ENCODE measurements around the gene CPNE6.
A peak's percentile ranks its signal among the peaks of the same experiment; 100 is the strongest.

Gene CPNE6

DNA sequence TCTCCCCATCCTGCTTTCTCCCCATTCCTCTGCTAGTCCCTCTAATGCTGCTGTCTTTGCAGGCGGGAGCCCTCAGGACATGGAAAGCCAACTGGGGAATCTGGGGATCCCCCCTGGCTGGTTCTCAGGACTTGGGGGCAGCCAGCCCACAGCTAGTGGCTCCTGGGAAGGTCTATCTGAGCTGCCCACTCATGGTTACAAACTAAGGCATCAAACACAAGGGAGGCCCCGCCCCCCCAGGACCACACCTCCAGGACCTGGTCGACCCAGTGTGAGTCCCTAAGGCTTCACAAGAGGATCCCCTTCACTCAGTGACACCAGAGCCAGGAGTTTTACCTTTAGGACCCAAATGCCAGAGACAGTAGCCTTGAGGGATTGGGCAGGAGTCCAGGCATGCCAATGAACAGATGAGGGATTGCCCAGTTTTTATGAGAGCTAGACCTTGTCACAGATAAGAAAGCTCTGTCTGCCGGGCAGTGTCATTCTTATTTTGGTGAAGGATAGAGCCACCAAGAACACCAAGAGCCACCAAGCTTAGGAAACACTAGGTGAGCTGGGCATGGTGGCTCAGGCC is 8.0 kb upstream of the CPNE6 start:
- Histone ChIP-seq H3K23ac (ENCODE audit: low read depth, low read length, poor library complexity) (no peak overlapping the region), H3K27me3 (ENCODE audit: control insufficient read depth in 3 of 3, insufficient read depth in 3 of 3, low read depth in 1 of 3, low read length in 3 of 3) (no peaks in the 10 kb centered on the region), H2BK15ac (ENCODE audit: low read length) (no peak overlapping the region), H2AFZ (ENCODE audit: low read length) (no peak overlapping the region), H2BK120ac (ENCODE audit: low read depth, low read length) (no peak overlapping the region), H4K91ac (ENCODE audit: low read depth, low read length, poor library complexity) (no peak overlapping the region), H3K79me1 (ENCODE audit: low read depth, low read length) (no peaks in the 10 kb centered on the region), H2BK5ac (ENCODE audit: low read length) (no peak overlapping the region), H2BK12ac (ENCODE audit: low read length) (no peak overlapping the region), H3K18ac (ENCODE audit: low read length) (no peak overlapping the region), H3K4me2 (ENCODE audit: insufficient read depth, low read length, poor library complexity, severe bottlenecking) (no peak overlapping the region), H3K4me1 (ENCODE audit: control insufficient read depth in 2 of 2, insufficient read depth in 1 of 2, low read depth in 1 of 2, low read length in 2 of 2) (peaks cover 3 to 7% of the 10 kb centered on the region in 2 donors), H3K27ac (replicated peaks; ENCODE audit: low read length) (no peak overlapping the region), H3K9me3 (replicated peaks in 1 of 2; ENCODE audit: control insufficient read depth in 2 of 2, insufficient read depth in 1 of 2, low read depth in 1 of 2, low read length in 2 of 2) (no peaks in the 10 kb centered on the region), H3K4ac (ENCODE audit: low read length) (no peak overlapping the region), H3K9ac (ENCODE audit: low read depth, low read length, poor library complexity) (no peak overlapping the region), H4K8ac (ENCODE audit: low read depth, low read length) (no peak overlapping the region), H3K4me3 (ENCODE audit: low read length in 2 of 2) (no peak overlapping the region), H3K14ac (ENCODE audit: low read length) (no peak overlapping the region), H3K36me3 (replicated peaks in 1 of 2; ENCODE audit: control insufficient read depth in 2 of 2, insufficient read depth in 2 of 2, low read length in 2 of 2) (no peaks in the 10 kb centered on the region), H2AK5ac (ENCODE audit: low read depth, low read length) (no peak overlapping the region)
- WGBS, 2 donors (ENCODE audit: extremely low coverage in 2 of 2, insufficient read length in 2 of 2, insufficient replicate concordance in 1 of 2), result no CpG with 5 or more reads among the region's 4 CpGs
- DNase-seq (ENCODE audit: low spot score), result no peak

GRCh38 chr14:24064091-24064795 is 7.1 kb upstream of the CPNE6 start:
- no peaks in the 10 kb centered on the region for H3K79me1 ChIP-seq (ENCODE audit: low read depth, low read length)
- H2BK5ac ChIP-seq (ENCODE audit: low read length), result no peak overlapping the region
- no peaks in the 10 kb centered on the region for H3K36me3 ChIP-seq (replicated peaks in 1 of 2; ENCODE audit: control insufficient read depth in 2 of 2, insufficient read depth in 2 of 2, low read length in 2 of 2)
- no peak overlapping the region for H3K27ac ChIP-seq (replicated peaks; ENCODE audit: low read length)
- no peak overlapping the region for H3K18ac ChIP-seq (ENCODE audit: low read length)
- H3K23ac ChIP-seq (ENCODE audit: low read depth, low read length, poor library complexity), result no peak overlapping the region
- H3K14ac ChIP-seq (ENCODE audit: low read length), result no peak overlapping the region
- H3K4me3 ChIP-seq (ENCODE audit: low read length in 2 of 2), result no peak overlapping the region
- H3K9ac ChIP-seq (ENCODE audit: low read depth, low read length, poor library complexity), result no peak overlapping the region
- DNase-seq (ENCODE audit: low spot score), result no peak
- H2AK5ac ChIP-seq (ENCODE audit: low read depth, low read length), result no peak overlapping the region
- H2BK120ac ChIP-seq (ENCODE audit: low read depth, low read length), result no peak overlapping the region
- H2BK15ac ChIP-seq (ENCODE audit: low read length), result no peak overlapping the region
- no peak overlapping the region for H3K4ac ChIP-seq (ENCODE audit: low read length)
- no peaks in the 10 kb centered on the region for H3K27me3 ChIP-seq (ENCODE audit: control insufficient read depth in 3 of 3, insufficient read depth in 3 of 3, low read depth in 1 of 3, low read length in 3 of 3)
- H3K9me3 ChIP-seq (replicated peaks in 1 of 2; ENCODE audit: control insufficient read depth in 2 of 2, insufficient read depth in 1 of 2, low read depth in 1 of 2, low read length in 2 of 2), result no peaks in the 10 kb centered on the region
- WGBS, 2 donors (ENCODE audit: extremely low coverage in 2 of 2, insufficient read length in 2 of 2, insufficient replicate concordance in 1 of 2), result no CpG with 5 or more reads among the region's 7 CpGs
- no peak overlapping the region for H2AFZ ChIP-seq (ENCODE audit: low read length)
- no peak overlapping the region for H2BK12ac ChIP-seq (ENCODE audit: low read length)
- no peak overlapping the region for H3K4me2 ChIP-seq (ENCODE audit: insufficient read depth, low read length, poor library complexity, severe bottlenecking)
- no peak overlapping the region for H4K8ac ChIP-seq (ENCODE audit: low read depth, low read length)
- H4K91ac ChIP-seq (ENCODE audit: low read depth, low read length, poor library complexity), result no peak overlapping the region
- no peaks in the 10 kb centered on the region for H3K4me1 ChIP-seq (ENCODE audit: control insufficient read depth in 2 of 2, insufficient read depth in 1 of 2, low read depth in 1 of 2, low read length in 2 of 2)

DNA sequence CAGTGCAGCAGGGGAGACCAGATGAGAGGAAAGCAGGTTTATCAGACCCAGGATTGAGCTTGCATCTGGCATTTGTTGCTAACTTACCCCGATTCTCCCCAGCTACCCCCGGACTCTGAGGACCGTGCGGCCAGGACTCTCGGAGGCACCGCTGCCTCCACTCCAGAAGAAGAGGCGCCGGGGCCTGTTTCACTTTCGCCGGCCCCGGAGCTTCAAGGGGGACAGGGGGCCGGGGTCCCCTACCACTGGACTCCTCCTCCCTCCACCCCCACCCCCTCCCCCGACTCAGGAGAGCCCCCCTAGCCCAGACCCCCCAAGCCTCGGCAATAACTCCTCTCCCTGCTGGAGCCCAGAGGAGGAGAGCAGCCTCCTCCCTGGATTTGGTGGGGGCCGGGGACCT is 6.5 kb upstream of the CPNE6 start:
- Histone ChIP-seq H3K4ac (ENCODE audit: low read length) (no peak overlapping the region), H3K36me3 (replicated peaks in 1 of 2; ENCODE audit: control insufficient read depth in 2 of 2, insufficient read depth in 2 of 2, low read length in 2 of 2) (no peaks in the 10 kb centered on the region), H3K9me3 (replicated peaks in 1 of 2; ENCODE audit: control insufficient read depth in 2 of 2, insufficient read depth in 1 of 2, low read depth in 1 of 2, low read length in 2 of 2) (no peaks in the 10 kb centered on the region), H2BK15ac (ENCODE audit: low read length) (no peak overlapping the region), H3K4me2 (ENCODE audit: insufficient read depth, low read length, poor library complexity, severe bottlenecking) (no peak overlapping the region), H3K9ac (ENCODE audit: low read depth, low read length, poor library complexity) (no peak overlapping the region), H2BK120ac (ENCODE audit: low read depth, low read length) (no peak overlapping the region), H2BK5ac (ENCODE audit: low read length) (no peak overlapping the region), H3K4me1 (ENCODE audit: control insufficient read depth in 2 of 2, insufficient read depth in 1 of 2, low read depth in 1 of 2, low read length in 2 of 2) (no peaks in the 10 kb centered on the region), H4K91ac (ENCODE audit: low read depth, low read length, poor library complexity) (no peak overlapping the region), H2AK5ac (ENCODE audit: low read depth, low read length) (no peak overlapping the region), H2AFZ (ENCODE audit: low read length) (no peak overlapping the region), H3K14ac (ENCODE audit: low read length) (no peak overlapping the region), H3K23ac (ENCODE audit: low read depth, low read length, poor library complexity) (no peak overlapping the region), H3K27me3 (ENCODE audit: control insufficient read depth in 3 of 3, insufficient read depth in 3 of 3, low read depth in 1 of 3, low read length in 3 of 3) (peaks cover 0 to 5% (median 0%) of the 10 kb centered on the region in 3 experiments), H3K18ac (ENCODE audit: low read length) (no peak overlapping the region), H2BK12ac (ENCODE audit: low read length) (no peak overlapping the region), H3K79me1 (ENCODE audit: low read depth, low read length) (no peaks in the 10 kb centered on the region), H3K4me3 (ENCODE audit: low read length in 2 of 2) (no peak overlapping the region), H4K8ac (ENCODE audit: low read depth, low read length) (no peak overlapping the region), H3K27ac (replicated peaks; ENCODE audit: low read length) (no peak overlapping the region)
- no peak for DNase-seq (ENCODE audit: low spot score)
- no CpG with 5 or more reads among the region's 15 CpGs for WGBS, 2 donors (ENCODE audit: extremely low coverage in 2 of 2, insufficient read length in 2 of 2, insufficient replicate concordance in 1 of 2)

DNA sequence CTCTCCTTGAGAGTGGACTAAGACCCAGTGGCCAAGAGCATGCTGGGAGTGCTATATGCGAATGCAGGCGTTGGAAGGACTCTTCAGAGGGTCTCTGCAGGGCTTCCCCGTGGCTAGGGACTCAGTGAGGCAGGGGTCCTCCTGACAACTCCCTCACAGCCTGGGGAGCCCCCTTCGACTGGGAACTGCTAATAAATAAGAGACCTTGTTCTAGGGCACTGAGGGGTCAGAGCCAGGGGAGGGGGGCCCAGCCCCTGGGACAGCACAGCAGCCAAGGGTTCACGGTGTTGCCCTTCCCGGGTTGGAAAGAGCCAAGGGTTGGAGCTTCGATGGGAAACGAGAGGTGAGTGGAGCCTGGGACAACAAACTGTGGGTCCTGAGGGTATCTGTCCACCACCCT is 6.0 kb upstream of the CPNE6 start:
- Histone ChIP-seq H2BK120ac (ENCODE audit: low read depth, low read length) (no peak overlapping the region), H3K4ac (ENCODE audit: low read length) (no peak overlapping the region), H3K79me1 (ENCODE audit: low read depth, low read length) (no peaks in the 10 kb centered on the region), H3K4me3 (ENCODE audit: low read length in 2 of 2) (no peak overlapping the region), H3K36me3 (replicated peaks in 1 of 2; ENCODE audit: control insufficient read depth in 2 of 2, insufficient read depth in 2 of 2, low read length in 2 of 2) (no peaks in the 10 kb centered on the region), H3K4me1 (ENCODE audit: control insufficient read depth in 2 of 2, insufficient read depth in 1 of 2, low read depth in 1 of 2, low read length in 2 of 2) (no peaks in the 10 kb centered on the region), H4K8ac (ENCODE audit: low read depth, low read length) (no peak overlapping the region), H2BK15ac (ENCODE audit: low read length) (peak overlapping the region; percentile 10), H3K23ac (ENCODE audit: low read depth, low read length, poor library complexity) (no peak overlapping the region), H2BK5ac (ENCODE audit: low read length) (no peak overlapping the region), H3K27ac (replicated peaks; ENCODE audit: low read length) (no peak overlapping the region), H3K27me3 (ENCODE audit: control insufficient read depth in 3 of 3, insufficient read depth in 3 of 3, low read depth in 1 of 3, low read length in 3 of 3) (peaks cover 0 to 9% (median 0%) of the 10 kb centered on the region in 3 experiments), H3K14ac (ENCODE audit: low read length) (no peak overlapping the region), H2AK5ac (ENCODE audit: low read depth, low read length) (no peak overlapping the region), H2AFZ (ENCODE audit: low read length) (no peak overlapping the region), H3K4me2 (ENCODE audit: insufficient read depth, low read length, poor library complexity, severe bottlenecking) (no peak overlapping the region), H3K9me3 (replicated peaks in 1 of 2; ENCODE audit: control insufficient read depth in 2 of 2, insufficient read depth in 1 of 2, low read depth in 1 of 2, low read length in 2 of 2) (no peaks in the 10 kb centered on the region), H3K9ac (ENCODE audit: low read depth, low read length, poor library complexity) (no peak overlapping the region), H2BK12ac (ENCODE audit: low read length) (no peak overlapping the region), H3K18ac (ENCODE audit: low read length) (no peak overlapping the region), H4K91ac (ENCODE audit: low read depth, low read length, poor library complexity) (no peak overlapping the region)
- DNase-seq (ENCODE audit: low spot score), result no peak
- no CpG with 5 or more reads among the region's 8 CpGs for WGBS, 2 donors (ENCODE audit: extremely low coverage in 2 of 2, insufficient read length in 2 of 2, insufficient replicate concordance in 1 of 2)
